DMS153 (cell line): ENCODE data around the gene ZNF554.
"Not testable (repeated sequence)": the region's sequence is repeated elsewhere in the genome, so short reads cannot be mapped to it uniquely, and the experiment has no call there.

Experiments used
- DNase-seq: peaks from one replicate; lab custom pipeline; 2025; lab: John Stamatoyannopoulos, UW

ZNF554 gene

DNA sequence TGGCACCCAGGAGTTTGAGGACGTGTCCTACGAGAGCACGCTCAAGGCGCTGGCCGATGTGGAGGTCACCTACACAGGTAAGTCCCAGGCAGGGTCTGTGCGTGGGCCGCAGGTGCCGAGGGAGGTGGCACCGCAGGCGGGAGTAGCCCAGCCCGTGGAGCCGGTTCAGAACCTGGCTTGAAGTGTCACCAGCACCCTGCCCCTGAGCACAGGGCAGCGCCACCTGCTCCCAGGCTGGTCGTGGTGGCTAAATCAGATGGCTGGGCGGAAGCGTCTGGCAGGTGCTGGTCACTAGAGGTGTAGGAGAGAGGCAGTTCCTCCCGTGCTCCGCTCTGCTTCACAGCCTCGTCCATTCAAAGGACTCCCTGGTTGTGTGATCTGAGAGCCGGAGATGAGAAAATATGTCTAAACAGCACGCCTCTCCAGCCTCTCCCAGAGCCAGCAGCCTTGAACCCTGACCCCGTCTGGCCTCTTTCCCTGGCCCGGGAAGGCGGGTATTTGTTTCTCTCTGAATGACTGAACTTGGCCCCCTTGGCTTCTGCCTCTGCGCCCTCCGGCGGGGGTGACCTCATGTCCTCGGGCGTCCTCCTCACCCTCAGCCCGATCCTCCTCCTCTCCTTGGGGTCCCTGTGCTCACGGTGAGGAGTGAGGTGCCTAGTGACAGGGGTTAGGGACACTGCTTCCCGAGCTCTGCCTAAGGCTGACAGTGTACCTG is 29.0 kb upstream of the ZNF554 start:
- no peak for DNase-seq

- no peak for DNase-seq
These were observed 28.2 kb upstream of the ZNF554 start for GRCh38 chr19:2791440-2791839.

DNA sequence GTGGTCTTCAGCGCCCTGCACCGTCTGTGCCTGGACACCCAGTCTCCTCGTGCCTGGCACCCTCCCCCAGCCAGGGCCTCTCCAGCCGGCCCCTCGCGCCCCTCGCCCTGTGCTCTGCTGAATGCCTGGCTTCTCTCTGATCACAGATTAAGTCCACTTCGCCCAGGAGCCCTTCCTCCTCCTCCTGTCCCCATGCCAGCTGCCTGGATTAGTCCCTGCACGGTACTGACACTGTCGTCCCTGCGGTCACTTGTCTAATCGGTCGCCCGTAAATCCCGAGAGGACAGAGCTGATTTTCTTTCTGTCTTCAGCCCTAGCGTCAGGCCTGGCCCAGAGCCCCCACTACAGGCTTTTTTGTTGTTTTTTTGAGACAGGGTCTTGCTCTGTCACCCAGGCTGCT is 27.8 kb upstream of the ZNF554 start:
- DNase-seq, result no peak

GRCh38 chr19:2792666-2793065 is 27.0 kb upstream of the ZNF554 start:
- DNase-seq, result not testable (repeated sequence)

DNA sequence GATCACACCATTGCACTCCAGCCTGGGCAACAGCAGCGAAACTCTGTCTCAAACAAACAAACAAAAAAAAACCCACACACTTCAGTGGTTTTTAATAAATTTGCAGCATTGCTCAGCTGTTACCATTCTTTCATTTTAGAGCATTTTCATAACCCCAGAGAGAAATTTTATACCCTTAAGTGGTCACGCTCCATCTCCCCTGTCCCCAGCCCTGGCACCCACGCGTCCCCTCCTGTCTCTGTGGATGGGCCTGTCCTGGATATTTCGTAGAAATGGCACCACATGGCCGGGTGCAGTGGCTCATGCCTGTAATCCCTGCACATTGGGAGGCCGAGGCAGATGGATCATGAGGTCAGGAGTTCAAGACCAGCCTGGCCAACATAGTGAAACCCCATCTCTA is 26.5 kb upstream of the ZNF554 start:
- no peak for DNase-seq

- DNase-seq, result no peak
These were observed 26.1 kb upstream of the ZNF554 start for GRCh38 chr19:2793577-2793976.

GRCh38 chr19:2795827-2796658 is 23.6 kb upstream of the ZNF554 start:
- DNase-seq, result no peak

GRCh38 chr19:2796659-2797266 is 22.9 kb upstream of the ZNF554 start:
- no peak for DNase-seq

- no peak for DNase-seq
These were observed 22.4 kb upstream of the ZNF554 start for GRCh38 chr19:2797280-2797679.

DNA sequence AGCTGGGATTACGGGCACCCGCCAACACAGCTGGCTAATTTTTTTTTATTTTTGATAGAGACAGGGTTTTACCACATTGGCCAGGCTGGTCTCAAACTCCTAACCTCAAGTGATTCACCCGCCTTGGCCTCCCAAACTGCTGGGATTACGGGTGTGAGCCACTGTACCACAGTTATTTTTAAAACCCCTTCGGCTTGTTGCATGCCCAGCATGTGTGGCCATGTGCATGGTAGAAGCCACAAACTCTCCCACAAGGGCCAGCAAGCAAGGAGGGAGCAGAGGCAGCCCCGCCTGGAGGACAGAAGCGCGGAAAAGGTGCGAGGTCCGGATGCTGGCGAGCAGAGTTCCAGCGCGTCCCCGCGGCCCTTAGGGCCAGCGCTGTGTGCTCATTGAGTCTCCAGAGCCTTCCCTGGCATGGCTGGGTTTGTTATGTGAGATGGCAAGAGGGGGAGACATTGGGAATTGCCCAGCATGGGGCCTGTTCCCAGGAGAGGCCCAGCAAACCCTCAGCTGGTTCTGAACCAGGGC is 21.4 kb upstream of the ZNF554 start:
- no peak for DNase-seq

DNA sequence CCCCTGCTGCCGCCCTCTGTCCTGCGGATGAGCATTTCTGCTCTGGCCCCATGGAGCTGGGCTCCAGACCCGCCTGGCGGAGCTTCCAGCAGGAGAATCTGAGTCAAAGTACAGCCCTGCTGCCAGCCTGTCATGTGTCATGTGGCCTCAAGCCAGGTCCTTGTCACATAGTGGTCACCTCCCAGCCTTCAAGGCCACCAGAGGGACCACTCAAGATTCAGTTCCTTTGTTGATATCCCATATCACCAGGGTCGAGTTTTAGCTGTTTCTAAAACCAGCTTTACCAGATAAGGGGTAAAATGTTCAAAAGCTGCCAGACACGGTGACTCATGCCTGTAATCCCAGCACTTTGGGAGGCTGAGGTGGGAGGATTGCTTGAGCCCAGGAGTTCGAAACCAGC is 20.9 kb upstream of the ZNF554 start:
- DNase-seq, result no peak

- DNase-seq, result no peak
These were observed 20.2 kb upstream of the ZNF554 start for GRCh38 chr19:2799273-2800020.

DNA sequence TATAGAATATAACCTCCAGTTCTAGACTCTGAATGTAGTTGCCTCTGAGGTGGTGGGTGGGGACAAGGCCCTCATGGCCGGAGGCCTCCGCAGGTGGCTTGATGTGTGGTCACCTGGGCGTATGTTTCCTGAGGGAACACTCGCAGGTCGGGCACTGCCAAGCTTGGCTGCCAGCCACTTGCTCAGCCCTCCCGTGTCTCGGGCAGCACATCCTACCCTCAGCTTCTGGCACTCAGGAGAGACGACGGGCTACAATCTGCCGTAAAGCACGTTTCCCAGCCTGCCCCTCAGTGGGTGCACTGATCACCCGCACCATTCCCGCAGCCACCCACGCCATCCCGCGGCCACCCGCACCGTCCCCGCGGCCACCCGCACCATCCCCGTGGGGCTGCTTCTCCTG is 19.2 kb upstream of the ZNF554 start:
- DNase-seq, result no peak

DNA sequence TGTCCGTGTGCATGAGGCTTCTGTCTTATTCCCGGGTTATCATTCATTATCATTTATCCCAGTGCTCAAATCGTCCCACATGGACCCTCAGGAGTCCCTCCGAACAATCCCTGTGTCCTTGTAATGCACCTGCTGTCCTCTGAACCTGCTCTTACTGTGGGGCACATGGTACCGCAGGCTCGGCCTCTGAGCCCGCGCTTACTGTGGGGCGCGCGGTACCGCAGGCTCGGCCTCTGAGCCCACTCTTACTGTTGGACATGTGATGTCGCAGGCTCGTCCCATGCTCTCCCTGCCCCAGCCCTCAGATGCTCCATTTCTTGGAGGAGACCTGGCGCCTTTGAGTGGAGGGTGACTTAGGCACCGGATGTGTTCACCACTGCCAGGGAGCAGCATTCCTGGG is 16.8 kb upstream of the ZNF554 start:
- no peak for DNase-seq

DNA sequence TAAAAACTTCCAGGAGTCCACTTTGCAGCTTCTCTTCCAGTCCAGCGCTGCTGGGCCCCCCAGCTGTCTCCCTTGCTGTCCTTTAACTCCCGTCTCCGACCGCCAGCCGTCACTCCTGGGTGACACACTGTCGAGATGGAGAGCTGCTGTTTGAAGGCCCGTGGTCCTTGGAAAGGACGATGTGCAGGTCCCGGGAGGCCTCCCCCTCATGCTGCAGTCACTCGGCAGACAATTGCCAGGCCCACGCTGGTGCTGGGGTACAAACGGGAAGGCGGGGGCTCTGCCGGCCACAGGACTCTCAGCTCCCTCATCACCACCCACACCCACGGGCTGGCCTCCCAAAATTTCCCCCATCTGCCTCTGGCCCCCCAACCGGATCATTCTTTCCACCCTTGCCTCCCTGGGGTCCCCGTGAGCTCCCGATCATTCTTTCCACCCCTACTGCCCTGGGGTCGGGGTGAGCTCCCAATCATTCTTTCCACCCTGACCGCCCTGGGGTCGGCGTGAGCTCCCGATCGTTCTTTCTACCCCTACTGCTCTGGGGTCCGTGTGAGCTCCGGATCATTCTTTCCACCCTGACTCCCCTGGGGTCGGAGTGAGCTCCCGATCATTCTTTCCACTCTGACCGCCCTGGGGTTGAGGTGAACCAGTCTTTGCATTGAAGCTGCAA is 16.0 kb upstream of the ZNF554 start:
- DNase-seq, result no peak

GRCh38 chr19:2804156-2805004 is 15.3 kb upstream of the ZNF554 start:
- no peak for DNase-seq

DNA sequence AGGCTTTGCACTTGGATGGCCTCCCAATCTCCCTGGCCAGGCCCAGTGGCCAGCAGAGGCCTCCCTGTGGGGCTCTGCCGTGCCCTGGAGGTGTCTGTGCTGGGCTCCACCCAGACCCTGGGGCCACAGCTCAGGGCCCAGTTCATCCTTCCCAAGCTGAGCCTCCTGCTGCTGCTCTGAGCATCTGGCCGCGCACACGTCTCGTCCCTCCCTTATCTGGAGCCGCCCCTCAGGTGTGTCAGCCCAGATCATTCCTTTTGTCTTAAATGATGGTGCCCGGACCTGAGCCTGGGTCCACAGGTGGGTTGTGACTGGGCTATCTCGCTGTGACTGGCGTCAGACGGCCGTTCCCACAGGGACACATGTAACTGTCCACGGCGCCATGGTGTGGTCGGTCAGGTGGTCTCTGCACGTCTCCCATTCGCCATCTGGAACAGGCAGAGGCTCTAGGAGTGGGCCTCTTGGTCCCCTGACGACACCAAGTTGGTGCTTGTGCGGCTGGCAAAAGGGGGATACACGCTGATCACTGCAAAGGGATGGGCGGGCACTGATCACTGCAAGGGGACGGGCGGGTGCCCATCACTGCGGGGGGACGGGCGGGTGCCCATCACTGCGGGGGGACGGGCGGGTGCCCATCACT is 14.3 kb upstream of the ZNF554 start:
- no peak for DNase-seq

GRCh38 chr19:2805991-2806649 is 13.5 kb upstream of the ZNF554 start:
- DNase-seq, result no peak

DNA sequence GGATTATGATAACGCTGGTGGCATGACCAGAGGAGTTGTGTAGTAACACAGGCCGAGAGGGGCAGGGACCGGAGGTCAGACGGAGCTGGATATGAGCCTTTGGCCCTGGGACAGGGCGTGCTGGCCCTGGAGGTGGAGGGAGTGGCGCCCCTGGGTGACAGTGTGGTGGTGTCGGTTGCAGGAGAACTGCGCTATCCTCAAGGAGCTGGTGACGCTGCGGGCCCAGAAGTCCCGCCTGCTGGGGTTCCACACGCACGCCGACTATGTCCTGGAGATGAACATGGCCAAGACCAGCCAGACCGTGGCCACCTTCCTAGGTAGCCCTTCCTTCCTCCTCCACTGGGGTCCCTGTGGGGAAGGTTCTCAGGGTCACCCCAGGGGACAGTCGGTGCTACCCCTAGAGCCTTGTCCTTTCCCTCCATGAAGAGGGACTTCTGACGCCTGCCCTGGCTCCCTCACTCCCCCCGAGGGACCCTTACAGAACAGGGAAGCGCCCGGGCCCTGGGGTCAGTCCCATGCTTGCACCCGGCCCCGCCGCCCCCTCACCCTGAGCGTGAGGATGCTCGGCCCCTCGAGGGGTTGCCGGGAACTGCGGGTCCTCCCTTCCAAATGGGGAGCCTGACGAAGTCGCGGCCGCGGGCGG is 12.8 kb upstream of the ZNF554 start:
- DNase-seq, result no peak
